ENCODE data around the gene AOPEP. TPM values are rescaled to one million over a fixed set of nuclear protein-coding genes. Genes with fewer than 3 reads are reported as not detected.
A peak's percentile ranks its signal among the peaks of the same experiment; 100 is the strongest.

The AOPEP gene
- total RNA-seq, 4 donors from 2014 or later, result 126 to 216 (median 136) TPM

DNA sequence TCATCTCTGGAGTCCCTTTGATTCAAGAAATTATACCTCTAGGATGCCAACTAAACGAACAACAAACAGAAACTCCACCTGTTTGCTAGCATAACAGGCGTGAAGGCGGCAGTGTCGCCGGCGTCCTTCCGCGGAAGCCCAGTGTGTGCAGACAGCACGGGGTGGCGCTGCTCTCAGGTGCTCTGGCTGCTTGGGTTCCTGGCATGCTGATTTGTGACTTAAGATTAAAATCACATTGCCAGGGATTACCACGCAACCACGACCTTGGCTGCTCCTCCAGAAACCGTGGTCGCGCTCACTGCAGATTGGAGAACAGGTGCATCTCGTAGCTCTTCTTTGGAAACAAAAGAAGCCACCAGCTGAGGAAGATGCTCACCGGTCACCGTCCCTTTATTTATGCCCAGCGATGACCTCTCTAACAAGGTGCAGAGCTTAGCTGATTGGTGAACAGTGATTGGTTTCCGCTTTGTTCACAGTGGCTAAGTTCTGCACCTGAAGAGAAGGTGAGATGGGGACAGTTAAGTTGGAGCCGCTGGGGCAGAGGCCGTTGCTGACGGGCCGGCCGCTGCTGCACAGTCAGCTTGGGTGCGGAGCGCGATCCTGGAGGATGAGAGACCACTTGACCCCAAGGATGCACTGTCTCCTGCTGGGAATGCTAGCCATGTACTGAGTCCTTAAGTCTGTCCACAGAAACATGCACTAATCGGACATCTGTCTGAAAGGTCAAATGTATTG, 358.7 kb downstream of the AOPEP start:
- intact Hi-C loops (cut with DNase I), result no loop called here
- H3K27me3 ChIP-seq, result no peaks in the 10 kb centered on the region

DNA sequence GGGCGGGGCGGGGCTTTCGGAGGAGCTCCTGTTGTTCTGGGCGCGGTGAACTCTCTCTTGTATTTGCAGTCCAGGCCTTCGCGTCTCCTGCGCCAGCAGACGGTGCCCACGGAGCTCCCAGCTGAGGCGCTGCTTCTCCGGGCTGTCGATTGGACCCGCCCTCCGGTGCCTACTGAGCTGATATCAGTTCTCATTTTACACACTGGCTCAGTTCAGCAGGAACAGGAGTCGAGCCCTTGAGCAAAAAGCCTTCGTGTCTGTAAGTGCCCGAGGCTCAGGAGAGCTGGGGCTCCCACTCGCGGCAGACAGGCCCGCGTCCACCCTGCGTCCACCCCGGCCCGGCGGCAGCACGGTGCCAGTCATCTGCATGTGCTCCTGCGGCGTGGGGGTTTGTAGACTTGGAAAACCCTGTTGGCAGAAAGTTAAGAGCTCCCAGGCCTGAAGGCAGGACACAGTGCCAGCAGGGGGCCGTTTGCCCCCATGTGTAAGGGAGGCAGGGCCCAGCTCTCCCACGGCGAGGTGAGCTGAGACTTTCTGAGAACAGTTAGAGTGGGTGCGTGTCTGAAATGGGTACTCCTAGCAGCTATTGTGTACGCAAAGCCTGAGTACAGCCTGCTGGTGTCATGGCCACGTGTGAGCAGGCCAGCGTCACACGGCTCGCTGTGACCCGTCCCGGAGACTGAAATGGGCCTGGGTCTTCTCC, 359.5 kb downstream of the AOPEP start:
- intact Hi-C loops (cut with DNase I), result no loop called here
- Histone ChIP-seq H3K36me3 (peaks cover 41 to 57% of the 10 kb centered on the region in 2 donors), H3K4me1 (peaks cover 24 to 40% of the 10 kb centered on the region in 2 donors), H3K27ac (no peak overlapping the region), H3K27me3 (no peaks in the 10 kb centered on the region), H3K9me3 (no peaks in the 10 kb centered on the region), H3K4me3 (replicated peaks in 1 of 3) (no peak overlapping the region)
- 86 to 89% methylated on average over 30 to 34 of the region's 40 CpGs for WGBS, 2 donors
- DNase-seq, result no peak
- TF ChIP-seq POLR2A (IDR thresholded peaks at IDR 0.05), result no peak
- TF ChIP-seq, protein P1, sequence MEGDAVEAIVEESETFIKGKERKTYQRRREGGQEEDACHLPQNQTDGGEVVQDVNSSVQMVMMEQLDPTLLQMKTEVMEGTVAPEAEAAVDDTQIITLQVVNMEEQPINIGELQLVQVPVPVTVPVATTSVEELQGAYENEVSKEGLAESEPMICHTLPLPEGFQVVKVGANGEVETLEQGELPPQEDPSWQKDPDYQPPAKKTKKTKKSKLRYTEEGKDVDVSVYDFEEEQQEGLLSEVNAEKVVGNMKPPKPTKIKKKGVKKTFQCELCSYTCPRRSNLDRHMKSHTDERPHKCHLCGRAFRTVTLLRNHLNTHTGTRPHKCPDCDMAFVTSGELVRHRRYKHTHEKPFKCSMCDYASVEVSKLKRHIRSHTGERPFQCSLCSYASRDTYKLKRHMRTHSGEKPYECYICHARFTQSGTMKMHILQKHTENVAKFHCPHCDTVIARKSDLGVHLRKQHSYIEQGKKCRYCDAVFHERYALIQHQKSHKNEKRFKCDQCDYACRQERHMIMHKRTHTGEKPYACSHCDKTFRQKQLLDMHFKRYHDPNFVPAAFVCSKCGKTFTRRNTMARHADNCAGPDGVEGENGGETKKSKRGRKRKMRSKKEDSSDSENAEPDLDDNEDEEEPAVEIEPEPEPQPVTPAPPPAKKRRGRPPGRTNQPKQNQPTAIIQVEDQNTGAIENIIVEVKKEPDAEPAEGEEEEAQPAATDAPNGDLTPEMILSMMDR (IDR thresholded peaks at IDR 0.05), result no peak

More for the DNA sequence above, 358.7 kb downstream of the AOPEP start:
- Histone ChIP-seq H3K4me3 (replicated peaks in 1 of 3) (no peak overlapping the region), H3K36me3 (peaks cover 44 to 64% of the 10 kb centered on the region in 2 donors), H3K4me1 (peaks cover 16 to 32% of the 10 kb centered on the region in 2 donors), H3K9me3 (no peaks in the 10 kb centered on the region), H3K27ac (no peak overlapping the region)
- 83 to 86% methylated on average over 29 of the region's 29 CpGs for WGBS, 2 donors
- DNase-seq, result peak; percentile 47 to 53
- TF ChIP-seq POLR2A (IDR thresholded peaks at IDR 0.05), result no peak
- TF ChIP-seq, protein P1 (IDR thresholded peaks at IDR 0.05), result no peak

DNA sequence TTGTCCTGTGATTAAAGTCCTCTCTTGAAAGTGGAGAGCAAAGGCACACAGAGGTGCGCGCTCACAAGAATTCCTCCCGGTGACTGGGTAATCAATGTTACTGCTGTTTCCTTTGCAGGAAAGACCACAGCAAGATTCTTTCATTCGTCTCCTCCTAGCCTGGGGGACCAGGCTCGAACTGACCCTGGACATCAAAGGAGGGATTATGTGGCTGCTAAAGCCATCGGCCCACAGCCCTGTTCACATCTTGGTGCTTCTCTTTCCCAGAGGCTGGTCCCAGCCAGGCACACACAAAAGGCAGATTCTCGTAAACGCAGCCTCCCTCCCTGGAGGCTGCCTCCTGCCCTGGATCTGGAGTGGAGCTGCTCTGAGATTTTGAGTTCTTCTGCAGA, 360.1 kb downstream of the AOPEP start:
- intact Hi-C loops (cut with DNase I), result no loop called here
- peaks cover 36 to 52% of the 10 kb centered on the region in 2 donors for H3K36me3 ChIP-seq
- DNase-seq, result no peak
- no peak overlapping the region for H3K4me3 ChIP-seq (replicated peaks in 1 of 3)
- no peaks in the 10 kb centered on the region for H3K9me3 ChIP-seq
- H3K4me1 ChIP-seq, result peaks cover 30 to 46% of the 10 kb centered on the region in 2 donors
- TF ChIP-seq, protein P1 (IDR thresholded peaks at IDR 0.05), result no peak
- TF ChIP-seq POLR2A (IDR thresholded peaks at IDR 0.05), result no peak
- no peaks in the 10 kb centered on the region for H3K27me3 ChIP-seq
- H3K27ac ChIP-seq, result no peak overlapping the region
- 86 to 88% methylated on average over 8 of the region's 8 CpGs for WGBS, 2 donors

DNA sequence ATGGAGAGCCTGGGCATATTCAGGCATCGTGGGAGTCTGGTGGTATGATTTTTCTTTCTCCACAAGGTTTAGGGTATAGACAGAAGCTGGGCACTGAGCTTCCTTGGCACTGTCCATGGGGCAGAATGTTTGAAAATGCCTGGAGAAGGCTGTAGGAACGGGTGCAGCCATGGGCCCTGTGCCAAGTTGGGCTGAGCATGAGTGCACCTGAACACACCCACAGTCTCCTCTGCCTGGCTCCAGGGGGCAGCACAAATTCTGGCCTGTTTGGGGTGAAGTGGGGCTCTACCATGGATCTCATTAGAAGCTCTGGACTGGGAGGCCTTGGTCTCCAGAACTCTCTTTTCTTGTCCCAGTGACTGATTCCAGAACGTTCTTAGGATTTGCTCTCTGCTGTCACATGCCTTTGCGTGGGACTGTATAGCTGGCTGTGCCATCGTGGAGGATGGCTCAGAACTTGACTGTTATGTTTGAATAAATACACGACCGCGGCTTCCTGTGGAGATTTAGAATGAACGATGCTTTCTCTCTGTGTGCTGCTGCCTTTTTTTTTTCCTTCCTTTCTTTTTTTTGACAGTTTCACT, 361.3 kb downstream of the AOPEP start:
- H3K9me3 ChIP-seq, result no peaks in the 10 kb centered on the region
- no peak overlapping the region for H3K4me3 ChIP-seq (replicated peaks in 1 of 3)
- peaks cover 39 to 57% of the 10 kb centered on the region in 2 donors for H3K4me1 ChIP-seq
- H3K27me3 ChIP-seq, result no peaks in the 10 kb centered on the region
- intact Hi-C loops (cut with DNase I), result no loop called here
- peak overlapping the region in 1 of 3 donors; percentile 91 for H3K27ac ChIP-seq
- H3K36me3 ChIP-seq, result peaks cover 24 to 40% of the 10 kb centered on the region in 2 donors
- WGBS, 2 donors, result 65 to 70% methylated on average over 9 of the region's 9 CpGs
- TF ChIP-seq, protein P1 (IDR thresholded peaks at IDR 0.05), result peak in 3 of 6 experiments; percentile 16 to 39 (median 36)
- TF ChIP-seq POLR2A (IDR thresholded peaks at IDR 0.05), result peak in 1 of 2 donors; percentile 3
- DNase-seq, result peak; percentile 89 to 93

Measured in thyroid gland (tissue), 4 donors.